Activated naive CD8-positive, alpha-beta T cell (primary cell): ENCODE measurements around the gene ABCC12.

Experiments used
- H3K27ac Mint-ChIP-seq: one replicate; pipeline ENCODE4 v1.8.0; 2021; ENCODE audit warnings: mixed read lengths
- H3K27me3 Mint-ChIP-seq: one replicate; pipeline ENCODE4 v1.8.0; 2021; ENCODE audit warnings: mixed read lengths
- H3K36me3 Mint-ChIP-seq: one replicate; pipeline ENCODE4 v1.8.0; 2021; ENCODE audit warnings: mixed read lengths
- H3K4me1 Mint-ChIP-seq: one replicate; pipeline ENCODE4 v1.8.0; 2021; ENCODE audit warnings: low read depth, mixed read lengths
- H3K4me3 Mint-ChIP-seq: one replicate; pipeline ENCODE4 v1.8.0; 2021; ENCODE audit warnings: mild to moderate bottlenecking, mixed read lengths
- H3K9me3 Mint-ChIP-seq: one replicate; pipeline ENCODE4 v1.8.0; 2021; ENCODE audit warnings: low read depth, mixed read lengths

The ABCC12 gene

GRCh38 chr16:48109475-48109874 is 46.3 kb downstream of the ABCC12 start:
- Mint-ChIP-seq H3K9me3 (no peaks in the 10 kb centered on the region), H3K36me3 (no peaks in the 10 kb centered on the region), H3K4me3 (no peak overlapping the region), H3K27ac (no peak overlapping the region), H3K27me3 (no peaks in the 10 kb centered on the region), H3K4me1 (no peaks in the 10 kb centered on the region)

GRCh38 chr16:48106446-48106845 is 49.3 kb downstream of the ABCC12 start:
- H3K27ac Mint-ChIP-seq = no peak overlapping the region
- H3K27me3 Mint-ChIP-seq = no peaks in the 10 kb centered on the region
- no peaks in the 10 kb centered on the region for H3K4me1 Mint-ChIP-seq
- no peaks in the 10 kb centered on the region for H3K36me3 Mint-ChIP-seq
- no peak overlapping the region for H3K4me3 Mint-ChIP-seq
- no peaks in the 10 kb centered on the region for H3K9me3 Mint-ChIP-seq
